Neutrophil (primary cell): ENCODE data around the gene TESMIN.

Experiments
- H3K27ac ChIP-seq: fragments of 200-600 bp; sonication (generic); 2 replicates; pipeline ENCODE4 v1.5.1; 2016; ENCODE audit warnings: mild to moderate bottlenecking, moderate library complexity
- H3K27me3 ChIP-seq: fragments of 200-600 bp; sonication (generic); 2 replicates; pipeline ENCODE4 v1.6.0; 2016; ENCODE audit warnings: mild to moderate bottlenecking
- H3K36me3 ChIP-seq: fragments of 200-600 bp; sonication (generic); 2 replicates; pipeline ENCODE4 v1.5.1; 2017
- H3K4me1 ChIP-seq, 2 experiments: fragments of 200-600 bp in 1 of 2; sonication (generic) in 1 of 2; 1 replicate in 1 of 2; 2 replicates in 1 of 2; pipeline versions ENCODE4 v1.5.1 to v1.6.1; 2013 to 2016; ENCODE audit warnings: low read depth in 1 of 2, low read length in 1 of 2, mild to moderate bottlenecking in 1 of 2, moderate library complexity in 1 of 2; ENCODE audit not compliant: control insufficient read depth in 1 of 2, insufficient read depth in 1 of 2
- H3K4me3 ChIP-seq, 2 experiments: fragments of 200-600 bp in 1 of 2; sonication (generic) in 1 of 2; 1 replicate in 1 of 2; 2 replicates in 1 of 2; pipeline ENCODE4 v1.5.1; 2013 to 2016; ENCODE audit warnings: low read depth in 1 of 2, low read length in 1 of 2, mild to moderate bottlenecking in 1 of 2, moderate library complexity in 1 of 2
- H3K9me3 ChIP-seq: fragments of 200-600 bp; sonication (generic); 2 replicates; pipeline ENCODE4 v1.5.1; 2016
- TF ChIP-seq, protein P1 (sequence below): fragments of 200-600 bp; sonication (generic); IDR thresholded peaks from 2 replicates; pipeline ENCODE4 v1.5.1; 2016; ENCODE audit warnings: antibody characterized with exemption

Gene TESMIN

DNA sequence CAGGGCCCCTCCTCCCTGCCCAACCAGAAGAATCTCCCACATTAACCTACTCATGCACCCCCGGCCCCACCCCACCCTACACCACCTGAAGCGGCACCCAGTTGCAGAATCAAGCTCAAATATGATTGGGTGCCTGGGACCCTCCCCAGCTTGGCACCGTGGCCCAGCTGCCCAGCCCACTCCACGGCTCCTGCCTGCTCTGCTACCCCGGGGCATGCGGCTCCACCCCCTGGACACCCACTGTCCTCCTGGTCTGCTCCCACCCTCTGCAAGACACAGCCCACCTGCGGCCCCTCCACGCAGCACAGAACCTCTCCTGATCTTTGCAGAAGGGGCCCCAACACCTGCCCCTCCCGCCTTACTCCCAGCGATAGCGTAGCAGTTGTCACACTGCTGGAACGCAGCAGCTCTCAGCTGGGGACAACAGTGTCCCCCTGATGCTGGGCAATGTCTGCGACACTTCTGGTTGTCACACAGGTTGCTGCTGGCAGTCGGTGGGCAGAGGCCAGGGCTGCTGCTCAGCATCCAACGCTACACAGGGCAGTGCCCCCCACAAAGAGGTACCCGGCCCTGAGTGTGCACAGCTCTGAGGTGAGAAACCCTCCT is 32.0 kb upstream of the TESMIN start:
- Histone ChIP-seq H3K4me3 (no peak overlapping the region), H3K36me3 (peaks cover 75% of the 10 kb centered on the region), H3K9me3 (no peaks in the 10 kb centered on the region), H3K27ac (no peak overlapping the region), H3K4me1 (no peaks in the 10 kb centered on the region), H3K27me3 (no peaks in the 10 kb centered on the region)
- TF ChIP-seq, protein P1, sequence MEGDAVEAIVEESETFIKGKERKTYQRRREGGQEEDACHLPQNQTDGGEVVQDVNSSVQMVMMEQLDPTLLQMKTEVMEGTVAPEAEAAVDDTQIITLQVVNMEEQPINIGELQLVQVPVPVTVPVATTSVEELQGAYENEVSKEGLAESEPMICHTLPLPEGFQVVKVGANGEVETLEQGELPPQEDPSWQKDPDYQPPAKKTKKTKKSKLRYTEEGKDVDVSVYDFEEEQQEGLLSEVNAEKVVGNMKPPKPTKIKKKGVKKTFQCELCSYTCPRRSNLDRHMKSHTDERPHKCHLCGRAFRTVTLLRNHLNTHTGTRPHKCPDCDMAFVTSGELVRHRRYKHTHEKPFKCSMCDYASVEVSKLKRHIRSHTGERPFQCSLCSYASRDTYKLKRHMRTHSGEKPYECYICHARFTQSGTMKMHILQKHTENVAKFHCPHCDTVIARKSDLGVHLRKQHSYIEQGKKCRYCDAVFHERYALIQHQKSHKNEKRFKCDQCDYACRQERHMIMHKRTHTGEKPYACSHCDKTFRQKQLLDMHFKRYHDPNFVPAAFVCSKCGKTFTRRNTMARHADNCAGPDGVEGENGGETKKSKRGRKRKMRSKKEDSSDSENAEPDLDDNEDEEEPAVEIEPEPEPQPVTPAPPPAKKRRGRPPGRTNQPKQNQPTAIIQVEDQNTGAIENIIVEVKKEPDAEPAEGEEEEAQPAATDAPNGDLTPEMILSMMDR = no peak

DNA sequence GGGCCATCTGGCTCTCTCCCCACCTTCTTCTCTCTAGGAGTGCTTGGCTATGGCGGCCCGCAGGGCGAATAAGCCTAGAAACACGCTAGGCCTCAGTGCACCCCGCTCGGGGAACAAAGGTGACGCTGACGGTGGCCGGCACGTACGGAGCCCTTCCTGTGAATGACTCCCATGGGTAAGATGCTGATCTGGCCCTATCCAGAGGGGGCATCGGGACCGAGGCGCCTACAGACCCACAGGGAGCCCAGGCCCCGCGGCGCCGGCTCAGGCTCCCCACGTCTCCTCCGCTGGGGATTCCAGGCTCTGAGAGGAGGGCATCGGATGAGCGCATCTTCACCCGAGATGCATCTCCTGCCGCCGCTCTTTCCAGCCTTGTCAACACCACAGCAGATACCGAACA is 31.4 kb upstream of the TESMIN start:
- Histone ChIP-seq H3K36me3 (peaks cover 75% of the 10 kb centered on the region), H3K27ac (no peak overlapping the region), H3K4me3 (no peak overlapping the region), H3K4me1 (no peaks in the 10 kb centered on the region), H3K27me3 (no peaks in the 10 kb centered on the region), H3K9me3 (no peaks in the 10 kb centered on the region)
- TF ChIP-seq, protein P1 = no peak

DNA sequence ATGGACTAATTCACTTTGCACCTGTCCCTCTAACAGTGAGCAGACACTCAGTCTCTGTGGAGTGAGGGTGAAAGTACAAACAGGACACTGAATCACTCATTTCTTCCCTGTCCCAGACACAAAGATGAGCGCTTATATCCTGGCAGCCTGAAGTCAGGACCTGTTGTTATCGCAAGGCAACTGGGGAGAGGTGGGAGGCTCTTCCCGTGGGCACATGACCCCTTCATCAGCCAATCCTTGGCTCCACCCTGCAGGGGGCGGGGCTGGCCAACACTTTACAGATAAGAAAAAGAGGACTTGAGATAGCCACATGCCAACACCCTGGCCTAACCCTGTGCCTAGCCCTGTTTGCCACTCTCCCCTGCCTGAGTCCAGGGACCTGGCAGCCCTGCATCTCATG is 29.5 kb upstream of the TESMIN start:
- TF ChIP-seq, protein P1 = no peak
- H3K27ac ChIP-seq = no peak overlapping the region
- H3K4me3 ChIP-seq = no peak overlapping the region
- H3K9me3 ChIP-seq = no peaks in the 10 kb centered on the region
- no peaks in the 10 kb centered on the region for H3K4me1 ChIP-seq
- H3K36me3 ChIP-seq = peaks cover 85% of the 10 kb centered on the region
- H3K27me3 ChIP-seq = no peaks in the 10 kb centered on the region

DNA sequence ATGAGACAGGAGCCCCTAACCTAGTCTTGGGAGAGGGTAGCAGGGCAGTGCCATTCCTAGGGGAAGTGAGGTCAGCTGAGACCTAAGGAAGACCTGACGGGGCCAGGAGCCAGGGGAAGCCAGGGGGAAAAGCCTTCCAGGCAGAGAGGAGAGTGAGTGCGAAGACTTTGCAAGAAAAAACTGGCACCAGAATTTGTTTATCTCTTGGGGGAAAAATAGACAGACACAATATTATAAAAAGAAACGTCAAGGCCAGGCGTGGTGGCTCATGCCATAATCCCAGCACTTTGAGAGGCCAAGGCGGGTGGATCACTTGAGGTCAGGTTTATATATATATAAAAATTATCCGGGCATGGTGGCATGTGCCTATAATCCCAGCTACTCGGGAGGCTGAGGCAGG is 26.9 kb upstream of the TESMIN start:
- H3K4me3 ChIP-seq = no peak overlapping the region
- H3K4me1 ChIP-seq = no peaks in the 10 kb centered on the region
- no peak overlapping the region for H3K27ac ChIP-seq
- H3K9me3 ChIP-seq = no peaks in the 10 kb centered on the region
- TF ChIP-seq, protein P1 = no peak
- H3K36me3 ChIP-seq = peaks cover 88% of the 10 kb centered on the region
- no peaks in the 10 kb centered on the region for H3K27me3 ChIP-seq

DNA sequence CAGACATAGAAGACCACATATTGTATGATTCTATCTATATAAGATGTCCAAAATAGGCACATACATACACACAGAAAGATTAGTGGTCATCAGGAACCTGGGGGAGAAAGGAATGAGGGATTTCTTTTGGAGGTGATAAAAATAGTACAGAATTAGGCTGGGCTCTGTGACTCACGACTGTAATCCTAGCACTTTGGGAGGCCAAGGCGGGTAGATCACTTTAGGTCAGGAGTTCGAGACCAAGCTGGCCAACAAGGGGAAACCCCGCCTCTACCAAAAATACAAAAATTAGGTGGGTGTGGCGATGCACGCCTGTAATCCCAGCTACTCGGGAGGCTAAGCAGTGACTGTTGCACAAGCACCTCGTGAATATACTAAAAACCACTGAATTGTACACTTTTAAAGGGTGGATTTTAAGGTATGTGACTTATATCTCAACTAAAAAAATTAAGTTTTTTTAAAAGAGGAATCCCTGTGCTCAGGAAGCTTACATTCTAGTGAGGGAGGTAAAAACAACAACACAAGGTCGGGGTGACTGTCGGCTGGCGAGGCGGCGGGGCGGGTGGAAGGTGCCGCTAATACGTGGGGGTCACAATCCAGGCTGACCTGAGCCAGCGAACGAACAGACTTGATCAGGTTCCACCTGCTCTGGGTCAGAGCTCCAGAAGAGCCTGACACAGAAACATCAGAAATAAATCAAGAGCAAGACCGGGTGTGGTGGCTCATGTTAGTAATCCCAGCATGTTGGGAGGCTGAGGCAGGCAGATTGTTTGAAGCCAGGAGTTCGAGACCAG is 25.3 kb upstream of the TESMIN start:
- H3K36me3 ChIP-seq = peaks cover 88% of the 10 kb centered on the region
- no peaks in the 10 kb centered on the region for H3K27me3 ChIP-seq
- no peaks in the 10 kb centered on the region for H3K9me3 ChIP-seq
- H3K27ac ChIP-seq = no peak overlapping the region
- TF ChIP-seq, protein P1 = no peak
- no peak overlapping the region for H3K4me3 ChIP-seq
- no peaks in the 10 kb centered on the region for H3K4me1 ChIP-seq
